H1 (cell line): Measurements from ENCODE around the gene TIMP3. TPM values are rescaled to one million over a fixed set of nuclear protein-coding genes. Genes with fewer than 3 reads are reported as not detected.

Source experiments
- BRCA1 ChIP-seq: IDR thresholded peaks from 2 replicates; pipeline ENCODE4 v1.6.1; 2012; ENCODE audit warnings: low read depth, low read length, improper control_type of control experiment
- EGR1 ChIP-seq: IDR thresholded peaks from 2 replicates; pipeline ENCODE4 v1.6.1; 2011; ENCODE audit warnings: low read depth, low read length, borderline replicate concordance
- HDAC2 ChIP-seq, 2 experiments: fragments of 300-600 bp in 1 of 2; sonication (generic) in 1 of 2; IDR thresholded peaks; 2 replicates each; pipeline ENCODE4 v1.6.1; 2011 to 2012; ENCODE audit warnings: low read depth in 2 of 2, low read length in 2 of 2, mild to moderate bottlenecking in 2 of 2, moderate library complexity in 2 of 2, borderline replicate concordance in 1 of 2, inconsistent platforms in 1 of 2
- SIX5 ChIP-seq: IDR thresholded peaks from 2 replicates; pipeline ENCODE4 v1.6.1; 2011; ENCODE audit warnings: mild to moderate bottlenecking, low read depth, low read length
- SP1 ChIP-seq: IDR thresholded peaks from 2 replicates; pipeline ENCODE4 v1.6.1; 2011; ENCODE audit warnings: low read depth, low read length
- SRF ChIP-seq: IDR thresholded peaks from 2 replicates; pipeline ENCODE4 v1.6.1; 2011; ENCODE audit warnings: mild to moderate bottlenecking, low read depth, low read length, moderate library complexity
- TBP ChIP-seq: IDR thresholded peaks from 2 replicates; pipeline ENCODE4 v1.6.1; 2011; ENCODE audit warnings: low read depth, low read length, improper control_type of control experiment
- TEAD4 ChIP-seq: IDR thresholded peaks from 2 replicates; pipeline ENCODE4 v1.6.1; 2012; ENCODE audit warnings: low read depth, low read length, inconsistent platforms, mixed read lengths
- YY1 ChIP-seq: IDR thresholded peaks from 2 replicates; pipeline ENCODE4 v1.6.1; 2011; ENCODE audit warnings: low read depth, mild to moderate bottlenecking, low read length
- polyA plus RNA-seq, 7 experiments: library from polyadenylated mRNA; depleted of rRNA in 3 of 7; stranded (reverse) in 5 of 7; unstranded in 2 of 7; fragments of >200 nt in 5 of 7; fragments of 200-250 nt in 2 of 7; gene quantifications; 1 replicate in 5 of 7; 2 replicates in 1 of 7; 4 replicates in 1 of 7; pipeline versions ENCODE4 v1.2.1 to v1.2.3, GENCODE V29; 2011 to 2013; ENCODE audit warnings: missing spikeins in 2 of 7, mixed read lengths in 2 of 7
- total RNA-seq: library from RNA; stranded (reverse); fragmentation: NEBNext Ultra II Directional; extraction: Animal tissue kit (Norgen Biotek cat#: 25700); gene quantifications from 2 replicates; pipeline ENCODE4 v1.2.1, GENCODE V29; 2021
- TF ChIP-seq, protein P1 (sequence below): fragments of 300-600 bp; sonication (generic); IDR thresholded peaks from 2 replicates; pipeline ENCODE4 v1.7.1; 2012; ENCODE audit warnings: low read length, moderate library complexity, mild to moderate bottlenecking, inconsistent platforms; ENCODE audit not compliant: insufficient replicate concordance
- TF ChIP-seq, protein P2 (sequence below): IDR thresholded peaks from 2 replicates; pipeline ENCODE4 v1.6.1; 2011; ENCODE audit warnings: low read depth, mild to moderate bottlenecking, low read length; ENCODE audit not compliant: insufficient read depth
- TF ChIP-seq, protein P3 (sequence below): IDR thresholded peaks from 2 replicates; pipeline ENCODE4 v1.6.1; 2012; ENCODE audit warnings: inconsistent platforms

TIMP3 gene
- total and polyA plus RNA-seq, 2 of the 8 experiments (the other 6 are each of a cell fraction or from before 2014, with no cell fraction given) = 1.3 to 4.7 TPM

DNA sequence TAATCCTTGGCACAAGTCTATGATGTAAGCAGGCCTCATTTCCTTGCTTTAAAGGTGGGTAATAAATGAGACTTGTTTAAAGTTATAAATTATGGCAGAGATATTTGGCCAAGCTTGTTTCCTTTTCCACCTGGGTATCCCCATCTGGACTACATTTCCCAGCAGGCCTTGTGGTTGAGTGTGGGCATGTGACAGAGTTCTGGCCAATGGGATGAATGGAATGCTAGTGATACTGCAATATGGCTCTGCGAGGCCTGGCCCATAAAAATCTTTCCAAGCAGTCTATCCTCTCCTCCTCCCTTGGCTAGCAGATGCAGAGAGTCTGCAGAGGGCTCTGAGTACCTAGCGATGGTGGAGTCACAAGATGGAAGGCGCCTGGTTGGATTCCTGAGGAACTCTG, 102.5 kb downstream of the TIMP3 start (continued):
- TF ChIP-seq, protein P1, sequence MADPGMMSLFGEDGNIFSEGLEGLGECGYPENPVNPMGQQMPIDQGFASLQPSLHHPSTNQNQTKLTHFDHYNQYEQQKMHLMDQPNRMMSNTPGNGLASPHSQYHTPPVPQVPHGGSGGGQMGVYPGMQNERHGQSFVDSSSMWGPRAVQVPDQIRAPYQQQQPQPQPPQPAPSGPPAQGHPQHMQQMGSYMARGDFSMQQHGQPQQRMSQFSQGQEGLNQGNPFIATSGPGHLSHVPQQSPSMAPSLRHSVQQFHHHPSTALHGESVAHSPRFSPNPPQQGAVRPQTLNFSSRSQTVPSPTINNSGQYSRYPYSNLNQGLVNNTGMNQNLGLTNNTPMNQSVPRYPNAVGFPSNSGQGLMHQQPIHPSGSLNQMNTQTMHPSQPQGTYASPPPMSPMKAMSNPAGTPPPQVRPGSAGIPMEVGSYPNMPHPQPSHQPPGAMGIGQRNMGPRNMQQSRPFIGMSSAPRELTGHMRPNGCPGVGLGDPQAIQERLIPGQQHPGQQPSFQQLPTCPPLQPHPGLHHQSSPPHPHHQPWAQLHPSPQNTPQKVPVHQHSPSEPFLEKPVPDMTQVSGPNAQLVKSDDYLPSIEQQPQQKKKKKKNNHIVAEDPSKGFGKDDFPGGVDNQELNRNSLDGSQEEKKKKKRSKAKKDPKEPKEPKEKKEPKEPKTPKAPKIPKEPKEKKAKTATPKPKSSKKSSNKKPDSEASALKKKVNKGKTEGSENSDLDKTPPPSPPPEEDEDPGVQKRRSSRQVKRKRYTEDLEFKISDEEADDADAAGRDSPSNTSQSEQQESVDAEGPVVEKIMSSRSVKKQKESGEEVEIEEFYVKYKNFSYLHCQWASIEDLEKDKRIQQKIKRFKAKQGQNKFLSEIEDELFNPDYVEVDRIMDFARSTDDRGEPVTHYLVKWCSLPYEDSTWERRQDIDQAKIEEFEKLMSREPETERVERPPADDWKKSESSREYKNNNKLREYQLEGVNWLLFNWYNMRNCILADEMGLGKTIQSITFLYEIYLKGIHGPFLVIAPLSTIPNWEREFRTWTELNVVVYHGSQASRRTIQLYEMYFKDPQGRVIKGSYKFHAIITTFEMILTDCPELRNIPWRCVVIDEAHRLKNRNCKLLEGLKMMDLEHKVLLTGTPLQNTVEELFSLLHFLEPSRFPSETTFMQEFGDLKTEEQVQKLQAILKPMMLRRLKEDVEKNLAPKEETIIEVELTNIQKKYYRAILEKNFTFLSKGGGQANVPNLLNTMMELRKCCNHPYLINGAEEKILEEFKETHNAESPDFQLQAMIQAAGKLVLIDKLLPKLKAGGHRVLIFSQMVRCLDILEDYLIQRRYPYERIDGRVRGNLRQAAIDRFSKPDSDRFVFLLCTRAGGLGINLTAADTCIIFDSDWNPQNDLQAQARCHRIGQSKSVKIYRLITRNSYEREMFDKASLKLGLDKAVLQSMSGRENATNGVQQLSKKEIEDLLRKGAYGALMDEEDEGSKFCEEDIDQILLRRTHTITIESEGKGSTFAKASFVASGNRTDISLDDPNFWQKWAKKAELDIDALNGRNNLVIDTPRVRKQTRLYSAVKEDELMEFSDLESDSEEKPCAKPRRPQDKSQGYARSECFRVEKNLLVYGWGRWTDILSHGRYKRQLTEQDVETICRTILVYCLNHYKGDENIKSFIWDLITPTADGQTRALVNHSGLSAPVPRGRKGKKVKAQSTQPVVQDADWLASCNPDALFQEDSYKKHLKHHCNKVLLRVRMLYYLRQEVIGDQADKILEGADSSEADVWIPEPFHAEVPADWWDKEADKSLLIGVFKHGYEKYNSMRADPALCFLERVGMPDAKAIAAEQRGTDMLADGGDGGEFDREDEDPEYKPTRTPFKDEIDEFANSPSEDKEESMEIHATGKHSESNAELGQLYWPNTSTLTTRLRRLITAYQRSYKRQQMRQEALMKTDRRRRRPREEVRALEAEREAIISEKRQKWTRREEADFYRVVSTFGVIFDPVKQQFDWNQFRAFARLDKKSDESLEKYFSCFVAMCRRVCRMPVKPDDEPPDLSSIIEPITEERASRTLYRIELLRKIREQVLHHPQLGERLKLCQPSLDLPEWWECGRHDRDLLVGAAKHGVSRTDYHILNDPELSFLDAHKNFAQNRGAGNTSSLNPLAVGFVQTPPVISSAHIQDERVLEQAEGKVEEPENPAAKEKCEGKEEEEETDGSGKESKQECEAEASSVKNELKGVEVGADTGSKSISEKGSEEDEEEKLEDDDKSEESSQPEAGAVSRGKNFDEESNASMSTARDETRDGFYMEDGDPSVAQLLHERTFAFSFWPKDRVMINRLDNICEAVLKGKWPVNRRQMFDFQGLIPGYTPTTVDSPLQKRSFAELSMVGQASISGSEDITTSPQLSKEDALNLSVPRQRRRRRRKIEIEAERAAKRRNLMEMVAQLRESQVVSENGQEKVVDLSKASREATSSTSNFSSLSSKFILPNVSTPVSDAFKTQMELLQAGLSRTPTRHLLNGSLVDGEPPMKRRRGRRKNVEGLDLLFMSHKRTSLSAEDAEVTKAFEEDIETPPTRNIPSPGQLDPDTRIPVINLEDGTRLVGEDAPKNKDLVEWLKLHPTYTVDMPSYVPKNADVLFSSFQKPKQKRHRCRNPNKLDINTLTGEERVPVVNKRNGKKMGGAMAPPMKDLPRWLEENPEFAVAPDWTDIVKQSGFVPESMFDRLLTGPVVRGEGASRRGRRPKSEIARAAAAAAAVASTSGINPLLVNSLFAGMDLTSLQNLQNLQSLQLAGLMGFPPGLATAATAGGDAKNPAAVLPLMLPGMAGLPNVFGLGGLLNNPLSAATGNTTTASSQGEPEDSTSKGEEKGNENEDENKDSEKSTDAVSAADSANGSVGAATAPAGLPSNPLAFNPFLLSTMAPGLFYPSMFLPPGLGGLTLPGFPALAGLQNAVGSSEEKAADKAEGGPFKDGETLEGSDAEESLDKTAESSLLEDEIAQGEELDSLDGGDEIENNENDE = no peak
- TF ChIP-seq EGR1 = no peak
- TF ChIP-seq, protein P2, sequence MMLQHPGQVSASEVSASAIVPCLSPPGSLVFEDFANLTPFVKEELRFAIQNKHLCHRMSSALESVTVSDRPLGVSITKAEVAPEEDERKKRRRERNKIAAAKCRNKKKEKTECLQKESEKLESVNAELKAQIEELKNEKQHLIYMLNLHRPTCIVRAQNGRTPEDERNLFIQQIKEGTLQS = peak; percentile 88
- no peak for TF ChIP-seq TEAD4
- TF ChIP-seq TBP = no peak
- TF ChIP-seq SP1 = peak; percentile 64; the same call in 1 of the 2 replicates
- TF ChIP-seq BRCA1 = no peak
- TF ChIP-seq HDAC2 (IDR thresholded peaks at IDR 0.05; ENCODE audit: borderline replicate concordance in 1 of 2, low read depth in 2 of 2, low read length in 2 of 2) = no peak
- no peak for TF ChIP-seq SRF
- TF ChIP-seq, protein P3, sequence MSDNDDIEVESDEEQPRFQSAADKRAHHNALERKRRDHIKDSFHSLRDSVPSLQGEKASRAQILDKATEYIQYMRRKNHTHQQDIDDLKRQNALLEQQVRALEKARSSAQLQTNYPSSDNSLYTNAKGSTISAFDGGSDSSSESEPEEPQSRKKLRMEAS = no peak
- TF ChIP-seq YY1 = peak; percentile 80; the same call in 1 of the 2 replicates
- TF ChIP-seq SIX5 = peak; percentile 87
